ENCODE results near the gene SLC30A7. TPM values are rescaled to one million over a fixed set of nuclear protein-coding genes. Genes with fewer than 3 reads are reported as not detected.
"Not testable (repeated sequence)": the region's sequence is repeated elsewhere in the genome, so short reads cannot be mapped to it uniquely, and the experiment has no call there.

The SLC30A7 gene
- total RNA-seq, 1 donor from 2014 or later, result 35.1 TPM

- no peak for ATAC-seq
- Histone ChIP-seq H3K36me3 (peaks cover 17% of the 10 kb centered on the region), H3K9me3 (no peaks in the 10 kb centered on the region), H3K27ac (no peak overlapping the region), H3K27me3 (no peaks in the 10 kb centered on the region), H3K4me3 (no peak overlapping the region), H3K4me1 (no peaks in the 10 kb centered on the region)
- DNase-seq, result no peak
- no peak for TF ChIP-seq CTCF (IDR thresholded peaks at IDR 0.05)
- intact Hi-C loops (cut with DNase I), result no loop called here
Observed at GRCh38 chr1:100941580-100942216, 45.8 kb downstream of the SLC30A7 start.

- no peak overlapping the region for H3K4me3 ChIP-seq
- no peaks in the 10 kb centered on the region for H3K9me3 ChIP-seq
- no peaks in the 10 kb centered on the region for H3K27me3 ChIP-seq
- intact Hi-C loops (cut with DNase I), result no loop called here
- H3K4me1 ChIP-seq, result no peaks in the 10 kb centered on the region
- ATAC-seq (no peak), DNase-seq (no peak)
- TF ChIP-seq CTCF (IDR thresholded peaks at IDR 0.05), result no peak
- no peak overlapping the region for H3K27ac ChIP-seq
- H3K36me3 ChIP-seq, result peaks cover 15% of the 10 kb centered on the region
Observed at GRCh38 chr1:100942304-100943046, 46.6 kb downstream of the SLC30A7 start.

GRCh38 chr1:100943533-100943932, 47.6 kb downstream of the SLC30A7 start:
- no peak for ATAC-seq
- intact Hi-C loops (cut with DNase I), result no loop called here
- no peak overlapping the region for H3K4me3 ChIP-seq
- H3K9me3 ChIP-seq, result no peaks in the 10 kb centered on the region
- peaks cover 15% of the 10 kb centered on the region for H3K36me3 ChIP-seq
- H3K4me1 ChIP-seq, result peaks cover 2% of the 10 kb centered on the region
- H3K27ac ChIP-seq, result no peak overlapping the region
- TF ChIP-seq CTCF (IDR thresholded peaks at IDR 0.05), result no peak
- DNase-seq, result no peak
- H3K27me3 ChIP-seq, result no peaks in the 10 kb centered on the region

GRCh38 chr1:100946064-100946463, 50.2 kb downstream of the SLC30A7 start:
- Histone ChIP-seq H3K36me3 (peaks cover 10% of the 10 kb centered on the region), H3K4me1 (peaks cover 16% of the 10 kb centered on the region)
- ATAC-seq; DNase-seq; H3K4me3 ChIP-seq; H3K27ac ChIP-seq; H3K9me3 ChIP-seq; intact Hi-C loops (cut with DNase I); H3K27me3 ChIP-seq: not testable (repeated sequence)

- intact Hi-C loops (cut with DNase I); ATAC-seq; H3K9me3 ChIP-seq; H3K4me3 ChIP-seq; H3K36me3 ChIP-seq; H3K27me3 ChIP-seq; DNase-seq; H3K27ac ChIP-seq: not testable (repeated sequence)
- H3K4me1 ChIP-seq, result peaks cover 16% of the 10 kb centered on the region
Observed at GRCh38 chr1:100947816-100948215, 51.9 kb downstream of the SLC30A7 start.

GRCh38 chr1:100948721-100949405, 53.0 kb downstream of the SLC30A7 start:
- H3K36me3 ChIP-seq; H3K4me3 ChIP-seq; H3K9me3 ChIP-seq; DNase-seq; intact Hi-C loops (cut with DNase I); ATAC-seq; H3K27me3 ChIP-seq: not testable (repeated sequence)
- Histone ChIP-seq H3K4me1 (peaks cover 16% of the 10 kb centered on the region), H3K27ac (peak overlapping the region; percentile 55)

- Histone ChIP-seq H3K27ac (peak overlapping the region; percentile 55), H3K4me1 (peaks cover 16% of the 10 kb centered on the region)
- H3K4me3 ChIP-seq; H3K36me3 ChIP-seq; H3K27me3 ChIP-seq; H3K9me3 ChIP-seq; intact Hi-C loops (cut with DNase I): not testable (repeated sequence)
- ATAC-seq (peak; percentile 77), DNase-seq (peak; percentile 75)
Observed at GRCh38 chr1:100949515-100950158, 53.7 kb downstream of the SLC30A7 start.

All from upper lobe of right lung (tissue), 1 donor.